ENCODE measurements around the gene SMARCB1.
A peak's percentile ranks its signal among the peaks of the same experiment; 100 is the strongest.

Gene SMARCB1

GRCh38 chr22:23772315-23772648 is 14.5 kb upstream of the SMARCB1 start:
- peak overlapping the region; percentile 61; the same call in 1 of the 2 replicates for H3K27ac ChIP-seq
- no peak for TF ChIP-seq CTCF (conservative IDR thresholded peaks at IDR 0.05)

- TF ChIP-seq CTCF (conservative IDR thresholded peaks at IDR 0.05): no peak; the same call in 1 of the 2 replicates
These were observed 13.9 kb upstream of the SMARCB1 start, which contains the start of gene MMP11 for GRCh38 chr22:23772649-23773473. TSS of gene MMP11 (plus strand) at chr22:23772849. CDS start at chr22:23772871, 22 bp downstream.

GRCh38 chr22:23773483-23774113 is 13.2 kb upstream of the SMARCB1 start:
- H3K27ac ChIP-seq: peak overlapping the region; percentile 61; the same call in 1 of the 2 replicates
- no peak for TF ChIP-seq CTCF (conservative IDR thresholded peaks at IDR 0.05)

More at GRCh38 chr22:23772649-23773473, 13.9 kb upstream of the SMARCB1 start, which contains the start of gene MMP11:
- H3K27ac ChIP-seq: peak within 1 kb of the TSS; percentile 61; the same call in 1 of the 2 replicates

- no peak overlapping the region for H3K27ac ChIP-seq
- no peak for TF ChIP-seq CTCF (conservative IDR thresholded peaks at IDR 0.05)
These were observed 12.4 kb upstream of the SMARCB1 start for GRCh38 chr22:23774114-23774921.

- H3K27ac ChIP-seq: no peak overlapping the region
- TF ChIP-seq CTCF (conservative IDR thresholded peaks at IDR 0.05): no peak
These were observed 11.8 kb upstream of the SMARCB1 start for GRCh38 chr22:23774922-23775436.

- no peak overlapping the region for H3K27ac ChIP-seq
- no peak for TF ChIP-seq CTCF (conservative IDR thresholded peaks at IDR 0.05)
These were observed 10.9 kb upstream of the SMARCB1 start for GRCh38 chr22:23775779-23776375.

Data from VCaP (cell line).